ENCODE results near the gene DNAJC11. TPM values are rescaled to one million over a fixed set of nuclear protein-coding genes. Genes with fewer than 3 reads are reported as not detected.
A peak's percentile ranks its signal among the peaks of the same experiment; 100 is the strongest.

Gene DNAJC11
- total RNA-seq, 6 experiments from 2014 or later: 66.6 to 79.5 (median 73.0) TPM

DNA sequence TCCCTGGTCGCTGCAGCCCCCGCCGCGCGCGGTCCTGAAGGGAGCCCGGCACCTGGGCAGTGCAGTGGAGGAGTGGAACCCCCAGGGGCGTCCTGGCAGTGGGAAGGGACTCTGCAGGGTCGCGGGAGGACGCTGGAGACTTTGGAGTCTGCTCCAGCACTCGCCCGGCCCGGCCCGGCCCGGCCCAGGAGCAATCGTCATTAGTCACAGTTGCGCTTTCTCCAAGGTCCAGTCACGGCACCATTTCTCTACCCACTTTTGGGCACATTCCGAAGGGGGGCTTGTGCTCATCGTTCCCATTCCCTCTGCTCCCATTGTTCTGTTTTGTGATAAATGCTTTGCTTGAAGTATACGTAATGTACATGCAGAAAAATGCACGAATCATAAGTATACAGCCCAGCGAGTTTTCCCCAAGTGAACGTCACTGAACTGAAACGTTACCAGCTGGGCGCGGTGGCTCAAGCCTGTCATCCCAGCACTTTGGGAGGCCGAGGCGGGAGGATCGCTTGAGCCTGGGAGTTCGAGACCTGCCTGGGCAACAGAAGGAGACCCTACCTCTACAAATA lies 75.9 kb downstream of the DNAJC11 start:
- H3K27ac Mint-ChIP-seq: peak overlapping the region; percentile 85
- DNase-seq: peak; percentile 9
- peaks cover 40% of the 10 kb centered on the region for H3K36me3 Mint-ChIP-seq (ENCODE audit: low read depth)
- H3K4me1 Mint-ChIP-seq (ENCODE audit: low read depth): peaks cover 41% of the 10 kb centered on the region
- peak; percentile 22; the same call in 1 of the 2 replicates for TF ChIP-seq CTCF (IDR thresholded peaks at IDR 0.05)
- H3K9me3 Mint-ChIP-seq: no peaks in the 10 kb centered on the region
- H3K4me3 Mint-ChIP-seq: peak overlapping the region; percentile 95
- H3K27me3 Mint-ChIP-seq (ENCODE audit: insufficient read depth): peaks cover 8% of the 10 kb centered on the region

- Mint-ChIP-seq H3K9me3 (no peaks in the 10 kb centered on the region), H3K27me3 (ENCODE audit: insufficient read depth) (peaks cover 8% of the 10 kb centered on the region), H3K4me3 (peak within 1 kb of the TSS; percentile 95), H3K4me1 (ENCODE audit: low read depth) (peaks cover 41% of the 10 kb centered on the region), H3K36me3 (ENCODE audit: low read depth) (peaks cover 45% of the 10 kb centered on the region), H3K27ac (peak within 1 kb of the TSS; percentile 86)
- TF ChIP-seq CTCF (IDR thresholded peaks at IDR 0.05): no peak; the same call in 1 of the 2 replicates
- DNase-seq: peak; percentile 78
Observed at GRCh38 chr1:6624710-6625583, 76.7 kb downstream of the DNAJC11 start, which contains the start of gene THAP3. THAP3 (plus strand) TSS chr1:6624868; CDS start chr1:6625219, 351 bp downstream.

DNA sequence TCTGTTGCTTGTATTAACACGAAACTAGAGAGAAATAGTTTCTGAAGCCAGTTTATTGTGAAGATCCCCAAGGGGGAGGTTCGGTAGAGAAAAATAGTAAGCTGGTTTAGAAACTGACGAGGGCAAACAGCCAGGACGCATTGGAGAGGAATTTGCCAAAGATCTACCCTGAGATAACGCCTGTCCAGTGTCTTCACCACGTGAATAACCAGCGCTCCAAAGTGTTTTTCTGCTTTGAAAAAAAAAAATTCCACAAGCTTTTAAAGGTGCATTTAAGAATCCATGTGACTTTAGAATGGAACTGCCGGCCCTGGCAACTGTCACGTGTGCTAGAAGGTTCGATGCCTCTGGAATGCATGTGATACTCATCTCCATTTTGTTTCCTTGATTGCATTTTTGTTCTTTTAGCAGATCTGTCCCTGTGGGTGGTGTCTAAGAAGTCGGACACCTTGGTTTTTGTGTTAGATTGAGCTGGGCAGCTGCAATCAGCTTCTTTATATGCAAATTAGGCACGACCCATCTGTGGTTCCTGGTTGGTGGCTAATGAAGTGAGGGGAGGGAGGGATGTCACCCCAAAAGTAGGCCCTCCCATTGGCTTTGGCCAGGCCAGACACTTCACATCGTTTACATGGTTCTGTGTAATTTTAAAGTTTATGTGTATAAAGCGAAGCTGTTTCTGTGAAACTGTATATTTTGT lies 78.2 kb downstream of the DNAJC11 start:
- DNase-seq: peak; percentile 41
- no peak for TF ChIP-seq CTCF (IDR thresholded peaks at IDR 0.05)
- no peaks in the 10 kb centered on the region for H3K9me3 Mint-ChIP-seq
- H3K4me3 Mint-ChIP-seq: no peak overlapping the region
- peaks cover 41% of the 10 kb centered on the region for H3K4me1 Mint-ChIP-seq (ENCODE audit: low read depth)
- peaks cover 46% of the 10 kb centered on the region for H3K36me3 Mint-ChIP-seq (ENCODE audit: low read depth)
- peak overlapping the region; percentile 57; the same call in 1 of the 2 replicates for H3K27ac Mint-ChIP-seq
- peaks cover 8% of the 10 kb centered on the region for H3K27me3 Mint-ChIP-seq (ENCODE audit: insufficient read depth)

DNA sequence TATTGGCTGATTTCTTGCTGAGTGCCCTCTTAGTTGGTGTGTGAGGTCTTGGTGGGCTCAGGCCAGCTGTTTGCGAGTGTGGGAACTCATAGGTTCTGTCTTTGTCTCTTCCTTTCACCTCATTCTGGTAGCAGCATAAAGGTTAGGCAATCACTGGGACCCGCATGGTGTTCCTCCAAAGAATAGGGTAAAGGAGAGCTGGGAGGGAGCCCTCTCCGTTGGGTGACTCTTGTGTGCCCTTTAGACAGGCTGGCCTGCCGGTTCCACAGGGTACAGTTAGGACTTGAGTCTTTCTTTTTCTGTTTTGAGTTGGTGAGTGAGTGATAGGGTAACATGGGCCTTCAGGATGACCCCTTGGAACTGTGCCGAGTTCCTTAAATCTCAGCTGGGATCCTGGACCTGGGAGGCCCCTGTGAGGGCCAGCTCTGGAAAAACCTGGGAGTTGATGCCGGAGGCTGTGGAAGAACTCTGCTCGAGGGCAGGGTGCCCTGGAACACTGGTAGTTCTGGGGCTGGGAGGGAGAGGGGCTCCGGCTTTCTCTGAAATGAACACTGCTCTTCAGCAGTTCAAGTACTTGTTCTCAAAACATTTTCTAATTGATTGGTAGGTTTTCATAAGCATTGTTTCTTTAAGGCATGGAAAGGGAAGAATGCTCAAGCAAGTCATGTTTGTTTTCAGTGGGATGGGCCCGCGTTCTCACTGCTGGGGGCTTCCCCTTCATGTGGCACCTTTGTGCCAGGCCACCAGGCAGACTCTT lies 79.0 kb downstream of the DNAJC11 start:
- H3K27me3 Mint-ChIP-seq (ENCODE audit: insufficient read depth): peaks cover 8% of the 10 kb centered on the region
- peak overlapping the region; percentile 57 for H3K27ac Mint-ChIP-seq
- peaks cover 37% of the 10 kb centered on the region for H3K4me1 Mint-ChIP-seq (ENCODE audit: low read depth)
- no peak overlapping the region for H3K4me3 Mint-ChIP-seq
- H3K9me3 Mint-ChIP-seq: no peaks in the 10 kb centered on the region
- H3K36me3 Mint-ChIP-seq (ENCODE audit: low read depth): peaks cover 42% of the 10 kb centered on the region
- no peak for TF ChIP-seq CTCF (IDR thresholded peaks at IDR 0.05)
- DNase-seq: no peak

All from HFFc6 (cell line).